Measurements from ENCODE around the gene TAF4B.
"Not testable (repeated sequence)": the region's sequence is repeated elsewhere in the genome, so short reads cannot be mapped to it uniquely, and the experiment has no call there.

TAF4B gene

GRCh38 chr18:26237363-26237762 is 11.1 kb downstream of the TAF4B start:
- DNase-seq = not testable (repeated sequence)

GRCh38 chr18:26238718-26239117 is 12.5 kb downstream of the TAF4B start:
- not testable (repeated sequence) for DNase-seq

GRCh38 chr18:26242392-26242791 is 16.1 kb downstream of the TAF4B start:
- not testable (repeated sequence) for DNase-seq

GRCh38 chr18:26245434-26245833 is 19.2 kb downstream of the TAF4B start:
- not testable (repeated sequence) for DNase-seq

- DNase-seq = no peak
These were observed 26.2 kb downstream of the TAF4B start for GRCh38 chr18:26252411-26252810.

- DNase-seq = not testable (repeated sequence)
These were observed 28.6 kb downstream of the TAF4B start for GRCh38 chr18:26254808-26255207.

- no peak for DNase-seq
These were observed 29.7 kb downstream of the TAF4B start for GRCh38 chr18:26255695-26256622.

- no peak for DNase-seq
These were observed 32.5 kb downstream of the TAF4B start for GRCh38 chr18:26258711-26259110.

GRCh38 chr18:26259416-26259815 is 33.2 kb downstream of the TAF4B start:
- DNase-seq = not testable (repeated sequence)

GRCh38 chr18:26262156-26262555 is 35.9 kb downstream of the TAF4B start:
- no peak for DNase-seq

GRCh38 chr18:26267357-26267930 is 41.2 kb downstream of the TAF4B start:
- no peak for DNase-seq

GRCh38 chr18:26268454-26268853 is 42.2 kb downstream of the TAF4B start:
- no peak for DNase-seq

- no peak for DNase-seq
These were observed 45.8 kb downstream of the TAF4B start for GRCh38 chr18:26271917-26272549.

- no peak for DNase-seq
These were observed 51.1 kb downstream of the TAF4B start for GRCh38 chr18:26277374-26277773.

GRCh38 chr18:26279428-26279827 is 53.2 kb downstream of the TAF4B start:
- DNase-seq = no peak

- no peak for DNase-seq
These were observed 59.8 kb downstream of the TAF4B start for GRCh38 chr18:26286008-26286407.

- no peak for DNase-seq
These were observed 61.4 kb downstream of the TAF4B start for GRCh38 chr18:26287644-26288043.

- DNase-seq = no peak
These were observed 64.1 kb downstream of the TAF4B start for GRCh38 chr18:26290385-26290784.

- no peak for DNase-seq
These were observed 67.7 kb downstream of the TAF4B start for GRCh38 chr18:26293982-26294381.

GRCh38 chr18:26298107-26298506 is 71.9 kb downstream of the TAF4B start:
- DNase-seq = no peak

- DNase-seq = no peak
These were observed 75.4 kb downstream of the TAF4B start for GRCh38 chr18:26301681-26302080.

- not testable (repeated sequence) for DNase-seq
These were observed 77.0 kb downstream of the TAF4B start for GRCh38 chr18:26303222-26303621.

- no peak for DNase-seq
These were observed 78.3 kb downstream of the TAF4B start for GRCh38 chr18:26304511-26304910.

Data from NCI-H526 (cell line).